Measurements from ENCODE around the gene NCK2.

Gene NCK2

GRCh38 chr2:105777031-105777482 lies 32.3 kb downstream of the NCK2 start:
- DNase-seq (ENCODE audit: low read depth in 3 of 3), result no peak

GRCh38 chr2:105777506-105778055 lies 32.9 kb downstream of the NCK2 start:
- no peak for DNase-seq (ENCODE audit: low read depth in 3 of 3)

- DNase-seq (ENCODE audit: low read depth in 3 of 3), result no peak
Measured at GRCh38 chr2:105778080-105778607, 33.4 kb downstream of the NCK2 start.

GRCh38 chr2:105779394-105779793 lies 34.7 kb downstream of the NCK2 start:
- DNase-seq (ENCODE audit: low read depth in 3 of 3), result no peak

- DNase-seq (ENCODE audit: low read depth in 3 of 3), result no peak
Measured at GRCh38 chr2:105780606-105781005, 35.9 kb downstream of the NCK2 start.

- no peak for DNase-seq (ENCODE audit: low read depth in 3 of 3)
Measured at GRCh38 chr2:105781274-105781978, 36.7 kb downstream of the NCK2 start.

GRCh38 chr2:105782123-105782522 lies 37.4 kb downstream of the NCK2 start:
- no peak for DNase-seq (ENCODE audit: low read depth in 3 of 3)

- no peak for DNase-seq (ENCODE audit: low read depth in 3 of 3)
Measured at GRCh38 chr2:105782646-105783045, 37.9 kb downstream of the NCK2 start.

- DNase-seq (ENCODE audit: low read depth in 3 of 3), result no peak
Measured at GRCh38 chr2:105783151-105783738, 38.5 kb downstream of the NCK2 start.

- DNase-seq (ENCODE audit: low read depth in 3 of 3), result no peak
Measured at GRCh38 chr2:105783972-105784371, 39.3 kb downstream of the NCK2 start.

- DNase-seq (ENCODE audit: low read depth in 3 of 3), result no peak
Measured at GRCh38 chr2:105784589-105784988, 39.9 kb downstream of the NCK2 start.

- no peak for DNase-seq (ENCODE audit: low read depth in 3 of 3)
Measured at GRCh38 chr2:105785095-105785847, 40.6 kb downstream of the NCK2 start.

- DNase-seq (ENCODE audit: low read depth in 3 of 3), result no peak
Measured at GRCh38 chr2:105786231-105787230, 41.8 kb downstream of the NCK2 start.

- peak in 1 of 3 experiments; percentile 66 for DNase-seq (ENCODE audit: low read depth in 3 of 3)
Measured at GRCh38 chr2:105787376-105788318, 42.9 kb downstream of the NCK2 start.

GRCh38 chr2:105788670-105789290 lies 44.1 kb downstream of the NCK2 start:
- no peak for DNase-seq (ENCODE audit: low read depth in 3 of 3)

- DNase-seq (ENCODE audit: low read depth in 3 of 3), result peak in 1 of 3 experiments; percentile 38
Measured at GRCh38 chr2:105789745-105790460, 45.2 kb downstream of the NCK2 start.

- DNase-seq (ENCODE audit: low read depth in 3 of 3), result no peak
Measured at GRCh38 chr2:105790461-105791149, 45.9 kb downstream of the NCK2 start.

- DNase-seq (ENCODE audit: low read depth in 3 of 3), result no peak
Measured at GRCh38 chr2:105791229-105791628, 46.5 kb downstream of the NCK2 start.

All from stimulated activated CD4-positive, alpha-beta T cell treated with anti-CD3 and anti-CD28 coated beads, TNF-alpha, amount 100 ng/mL, for 4 hours (primary cell).